Rectal smooth muscle tissue (tissue), 1 donor: ENCODE measurements around the gene KCNF1.

Source experiments
- H3K27ac ChIP-seq: one replicate; pipeline ENCODE4 v1.7.0; 2013; ENCODE audit warnings: low read depth, low read length, inconsistent platforms
- H3K27me3 ChIP-seq: one replicate; pipeline ENCODE4 v1.7.0; 2013; ENCODE audit warnings: low read length; ENCODE audit not compliant: control insufficient read depth, insufficient read depth
- H3K36me3 ChIP-seq: one replicate; pipeline ENCODE4 v1.7.0; 2013; ENCODE audit warnings: low read length; ENCODE audit not compliant: control insufficient read depth, insufficient read depth
- H3K4me1 ChIP-seq: one replicate; pipeline ENCODE4 v1.7.0; 2013; ENCODE audit warnings: low read length; ENCODE audit not compliant: control insufficient read depth, insufficient read depth
- H3K4me3 ChIP-seq: one replicate; pipeline ENCODE4 v1.7.0; 2013; ENCODE audit warnings: low read length
- H3K9ac ChIP-seq: one replicate; pipeline ENCODE4 v1.7.0; 2013; ENCODE audit warnings: low read length

The KCNF1 gene

GRCh38 chr2:10883801-10884478 lies 27.8 kb upstream of the KCNF1 start:
- no peaks in the 10 kb centered on the region for H3K27me3 ChIP-seq
- no peak overlapping the region for H3K9ac ChIP-seq

GRCh38 chr2:10884574-10884975 lies 27.2 kb upstream of the KCNF1 start:
- no peak overlapping the region for H3K27ac ChIP-seq
- no peaks in the 10 kb centered on the region for H3K36me3 ChIP-seq
- H3K4me3 ChIP-seq, result no peak overlapping the region
- H3K4me1 ChIP-seq, result no peaks in the 10 kb centered on the region
- no peak overlapping the region for H3K9ac ChIP-seq
- no peaks in the 10 kb centered on the region for H3K27me3 ChIP-seq

More at GRCh38 chr2:10883801-10884478, 27.8 kb upstream of the KCNF1 start:
- H3K4me1 ChIP-seq, result no peaks in the 10 kb centered on the region
- H3K27ac ChIP-seq, result no peak overlapping the region
- H3K36me3 ChIP-seq, result no peaks in the 10 kb centered on the region
- no peak overlapping the region for H3K4me3 ChIP-seq

GRCh38 chr2:10885094-10885860 lies 26.5 kb upstream of the KCNF1 start:
- Histone ChIP-seq H3K4me3 (no peak overlapping the region), H3K4me1 (no peaks in the 10 kb centered on the region), H3K27ac (no peak overlapping the region), H3K9ac (no peak overlapping the region), H3K36me3 (no peaks in the 10 kb centered on the region), H3K27me3 (no peaks in the 10 kb centered on the region)

GRCh38 chr2:10887476-10887875 lies 24.3 kb upstream of the KCNF1 start:
- Histone ChIP-seq H3K9ac (no peak overlapping the region), H3K4me1 (no peaks in the 10 kb centered on the region), H3K27me3 (no peaks in the 10 kb centered on the region), H3K36me3 (no peaks in the 10 kb centered on the region), H3K4me3 (no peak overlapping the region), H3K27ac (no peak overlapping the region)

DNA sequence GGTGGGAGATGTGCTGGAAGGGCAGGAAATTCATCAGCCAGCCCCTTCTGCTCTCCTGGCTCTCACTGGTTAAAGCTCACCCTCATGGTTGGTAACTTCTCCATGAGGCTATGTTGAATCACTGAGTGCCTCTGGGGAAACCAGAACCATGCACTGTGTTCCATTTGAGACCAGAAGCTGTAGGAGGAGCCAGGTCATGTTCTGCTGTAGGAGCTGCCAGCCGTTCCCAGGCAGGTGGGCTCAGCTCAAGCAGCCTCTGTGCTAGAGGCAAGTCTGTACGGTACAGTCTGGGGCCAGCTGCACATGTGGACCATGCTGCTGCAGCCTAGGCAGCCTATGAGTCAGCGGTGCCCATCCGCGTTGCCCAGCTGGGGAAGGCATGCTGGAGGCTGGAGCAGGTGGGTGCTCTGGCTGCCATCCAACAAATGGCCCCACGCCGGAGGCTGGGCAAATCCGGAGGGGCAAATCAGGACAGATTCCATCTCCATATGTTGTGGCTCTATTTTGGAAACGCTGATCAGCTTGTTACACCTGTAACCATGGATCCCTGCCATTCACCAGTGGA lies 22.0 kb upstream of the KCNF1 start:
- Histone ChIP-seq H3K4me1 (no peaks in the 10 kb centered on the region), H3K9ac (no peak overlapping the region), H3K27me3 (no peaks in the 10 kb centered on the region), H3K4me3 (no peak overlapping the region), H3K36me3 (no peaks in the 10 kb centered on the region), H3K27ac (no peak overlapping the region)

DNA sequence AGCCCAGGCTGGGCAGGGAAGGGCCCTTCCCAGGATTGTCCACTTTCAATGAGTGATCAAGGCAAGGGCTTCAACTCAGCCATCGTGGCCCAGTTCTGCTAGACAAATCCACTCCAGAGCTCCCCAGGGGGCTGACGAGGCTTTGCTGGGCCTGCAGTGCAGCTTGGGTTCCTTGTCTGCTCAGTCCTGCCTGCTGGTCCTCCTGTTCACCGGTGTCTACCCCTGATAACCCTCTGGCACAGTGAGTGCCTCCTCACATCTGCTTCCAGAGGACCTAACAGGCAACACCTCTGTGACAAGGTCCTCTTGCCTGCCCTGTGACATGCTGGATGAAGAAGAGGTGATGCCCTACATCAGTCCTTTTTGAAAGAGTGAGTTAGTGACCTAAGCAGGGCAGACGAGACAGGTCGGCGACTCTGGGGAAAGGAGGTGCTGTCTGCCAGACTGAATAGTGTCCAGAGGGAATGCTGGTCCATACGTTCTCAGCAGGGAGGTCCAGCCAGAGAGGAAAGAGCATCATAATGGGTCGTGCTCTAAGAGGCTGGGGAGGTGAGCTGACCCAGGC lies 20.9 kb upstream of the KCNF1 start:
- no peak overlapping the region for H3K27ac ChIP-seq
- H3K36me3 ChIP-seq, result no peaks in the 10 kb centered on the region
- H3K9ac ChIP-seq, result no peak overlapping the region
- H3K27me3 ChIP-seq, result no peaks in the 10 kb centered on the region
- H3K4me1 ChIP-seq, result no peaks in the 10 kb centered on the region
- H3K4me3 ChIP-seq, result no peak overlapping the region

DNA sequence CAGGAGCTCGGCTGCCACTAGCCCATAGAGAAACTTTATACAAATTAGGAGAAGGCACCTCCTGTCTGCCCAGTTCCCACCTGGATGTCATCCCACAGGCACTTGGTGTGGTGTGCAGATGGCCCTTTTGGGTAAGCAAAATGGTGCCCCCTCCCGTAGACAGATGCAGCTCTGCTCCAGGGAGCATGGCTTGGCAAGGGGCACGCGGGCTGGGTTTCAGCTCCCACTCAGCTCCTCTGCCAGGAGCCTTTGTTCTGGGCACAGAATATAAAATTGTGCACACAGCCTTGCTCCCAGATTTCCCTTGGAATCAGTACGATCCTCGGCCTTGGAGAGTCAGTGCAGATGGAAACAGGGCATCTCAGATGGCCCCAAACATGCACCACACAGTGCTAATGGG lies 20.3 kb upstream of the KCNF1 start:
- Histone ChIP-seq H3K27me3 (no peaks in the 10 kb centered on the region), H3K4me1 (no peaks in the 10 kb centered on the region), H3K4me3 (no peak overlapping the region), H3K27ac (no peak overlapping the region), H3K9ac (no peak overlapping the region), H3K36me3 (no peaks in the 10 kb centered on the region)

- Histone ChIP-seq H3K4me3 (no peak overlapping the region), H3K27me3 (no peaks in the 10 kb centered on the region), H3K9ac (no peak overlapping the region), H3K27ac (no peak overlapping the region), H3K4me1 (no peaks in the 10 kb centered on the region), H3K36me3 (no peaks in the 10 kb centered on the region)
Measured at GRCh38 chr2:10891848-10892247, 19.9 kb upstream of the KCNF1 start.

- no peak overlapping the region for H3K4me3 ChIP-seq
- H3K27ac ChIP-seq, result no peak overlapping the region
- H3K9ac ChIP-seq, result no peak overlapping the region
- no peaks in the 10 kb centered on the region for H3K36me3 ChIP-seq
- H3K27me3 ChIP-seq, result no peaks in the 10 kb centered on the region
- no peaks in the 10 kb centered on the region for H3K4me1 ChIP-seq
Measured at GRCh38 chr2:10892316-10892715, 19.4 kb upstream of the KCNF1 start.

DNA sequence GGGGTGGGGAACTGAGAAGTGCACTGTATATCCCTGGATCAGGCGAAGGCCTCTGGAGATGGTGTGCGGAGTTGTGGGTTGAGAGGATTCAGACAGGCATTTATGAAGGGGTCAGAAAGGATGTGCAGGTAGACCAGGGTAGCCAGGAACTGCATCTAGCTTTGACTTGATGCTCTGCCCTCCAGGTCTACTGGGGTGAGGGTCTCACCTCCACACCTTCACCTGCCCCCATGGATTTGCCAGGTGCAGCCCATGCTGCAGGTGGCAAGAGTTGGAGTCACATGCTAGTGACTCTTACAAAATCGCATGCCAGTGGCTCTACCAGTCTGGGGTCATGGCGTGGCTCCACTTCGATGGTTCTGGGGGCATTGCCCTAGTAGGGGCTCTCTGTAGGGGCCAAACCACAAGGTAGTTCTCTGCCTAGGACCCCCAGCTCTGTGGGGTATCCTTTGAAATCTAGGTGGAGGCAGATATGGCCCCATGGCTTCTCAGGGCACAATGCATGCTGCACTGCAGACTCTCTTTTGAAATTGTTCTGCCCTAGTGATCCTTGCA lies 18.9 kb upstream of the KCNF1 start:
- no peak overlapping the region for H3K9ac ChIP-seq
- H3K27ac ChIP-seq, result no peak overlapping the region
- no peak overlapping the region for H3K4me3 ChIP-seq
- H3K4me1 ChIP-seq, result no peaks in the 10 kb centered on the region
- H3K27me3 ChIP-seq, result no peaks in the 10 kb centered on the region
- no peaks in the 10 kb centered on the region for H3K36me3 ChIP-seq

GRCh38 chr2:10894264-10894935 lies 17.3 kb upstream of the KCNF1 start:
- Histone ChIP-seq H3K4me3 (no peak overlapping the region), H3K9ac (no peak overlapping the region), H3K27ac (no peak overlapping the region), H3K4me1 (no peaks in the 10 kb centered on the region), H3K36me3 (no peaks in the 10 kb centered on the region), H3K27me3 (no peaks in the 10 kb centered on the region)

DNA sequence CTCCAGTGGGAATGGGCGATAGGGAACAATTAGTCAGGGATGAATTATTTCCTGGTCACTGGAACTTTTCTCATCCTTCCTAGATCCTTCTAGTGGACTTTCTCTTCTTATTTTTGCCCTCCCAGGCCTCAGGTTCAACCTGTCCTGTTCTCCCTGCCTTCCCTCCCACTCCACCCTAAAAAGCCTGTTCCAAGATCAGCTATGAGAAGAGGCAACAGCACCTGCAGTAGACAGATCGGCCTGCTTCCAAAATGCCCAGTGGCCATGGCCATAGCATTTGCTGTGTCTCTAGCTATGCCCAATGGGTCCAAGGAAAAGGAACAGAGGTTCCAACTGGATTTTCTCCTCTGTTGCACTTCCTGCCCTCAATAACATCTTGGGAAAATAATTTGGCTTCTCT lies 16.5 kb upstream of the KCNF1 start:
- no peak overlapping the region for H3K9ac ChIP-seq
- H3K27ac ChIP-seq, result no peak overlapping the region
- no peaks in the 10 kb centered on the region for H3K36me3 ChIP-seq
- H3K27me3 ChIP-seq, result no peaks in the 10 kb centered on the region
- no peak overlapping the region for H3K4me3 ChIP-seq
- no peaks in the 10 kb centered on the region for H3K4me1 ChIP-seq
